HepG2 (cell line): ENCODE measurements around the gene BRK1. TPM values are rescaled to one million over a fixed set of nuclear protein-coding genes. Genes with fewer than 3 reads are reported as not detected.
A peak's percentile ranks its signal among the peaks of the same experiment; 100 is the strongest.

Experiments
- CBX5 ChIP-seq: sonication (generic); formaldehyde crosslinking; IDR thresholded peaks from 2 replicates; pipeline ENCODE4 v1.4.0; 2020; ENCODE audit warnings: missing genetic modification reagents, borderline replicate concordance
- DPF2 ChIP-seq: sonication (generic); formaldehyde crosslinking; IDR thresholded peaks from 2 replicates; pipeline ENCODE4 v1.4.0; 2020; ENCODE audit warnings: mild to moderate bottlenecking, low read depth, missing genetic modification reagents, borderline replicate concordance
- LCORL ChIP-seq, 2 experiments: fragments of 450-650 bp in 1 of 2; sonication (generic) in 1 of 2; formaldehyde crosslinking in 1 of 2; IDR thresholded peaks; 2 replicates each; pipeline versions ENCODE4 v1.5.0 to v1.6.1; 2017 to 2020; ENCODE audit warnings: antibody characterized with exemption in 1 of 2, missing genetic modification reagents in 1 of 2
- MYC ChIP-seq: sonication (generic); formaldehyde crosslinking; IDR thresholded peaks from 2 replicates; pipeline ENCODE4 v1.9.0; 2021; ENCODE audit warnings: missing genetic modification reagents, borderline replicate concordance
- TGIF2 ChIP-seq: IDR thresholded peaks from 2 replicates; pipeline ENCODE4 v1.6.1; 2016; ENCODE audit warnings: control low read depth, missing compliant biosample characterization
- ZNF547 ChIP-seq: sonication (generic); formaldehyde crosslinking; IDR thresholded peaks from 2 replicates; pipeline ENCODE4 v1.5.1; 2020; ENCODE audit warnings: mild to moderate bottlenecking, missing genetic modification reagents
- ZNF629 ChIP-seq: sonication (generic); formaldehyde crosslinking; conservative IDR thresholded peaks from 2 replicates; pipeline ENCODE4 v1.5.0; 2020; ENCODE audit warnings: missing genetic modification reagents
- polyA plus RNA-seq, 8 experiments: library from polyadenylated mRNA; depleted of rRNA in 3 of 8; stranded (reverse) in 7 of 8; unstranded in 1 of 8; fragments of >200 nt; fragmentation: Illumina TruSeq in 4 of 8; extraction: Trizol in 4 of 8; gene quantifications; 2 replicates each; pipeline versions ENCODE4 v1.2.1 to v1.2.3, GENCODE V29; 2011 to 2016; ENCODE audit warnings: low read depth in 4 of 8, missing spikeins in 1 of 8, mixed read lengths in 1 of 8; ENCODE audit not compliant: insufficient read depth in 1 of 8
- total RNA-seq, 5 experiments: library from RNA; depleted of rRNA; stranded (reverse); fragments of >200 nt; fragmentation: Illumina TruSeq; extraction: Trizol; gene quantifications; 2 replicates each; pipeline ENCODE4 v1.2.3, GENCODE V29; 2016; ENCODE audit warnings: low read depth in 1 of 5
- TF ChIP-seq, protein P1 (sequence below): sonication (generic); formaldehyde crosslinking; IDR thresholded peaks from 2 replicates; pipeline ENCODE4 v1.5.0; 2020; ENCODE audit warnings: missing genetic modification reagents, mild to moderate bottlenecking, borderline replicate concordance
- TF ChIP-seq, protein P2 (sequence below): sonication (generic); formaldehyde crosslinking; conservative IDR thresholded peaks from 2 replicates; pipeline ENCODE4 v1.4.0; 2020; ENCODE audit warnings: missing genetic modification reagents
- TF ChIP-seq, protein P3 (sequence below): sonication (generic); formaldehyde crosslinking; IDR thresholded peaks from 2 replicates; pipeline ENCODE4 v1.4.0; 2020; ENCODE audit warnings: missing genetic modification reagents
- TF ChIP-seq, protein P4 (sequence below): sonication (generic); formaldehyde crosslinking; IDR thresholded peaks from 2 replicates; pipeline ENCODE4 v1.8.1; 2023; ENCODE audit warnings: missing genetic modification reagents, mild to moderate bottlenecking, borderline replicate concordance

The BRK1 gene
- total and polyA plus RNA-seq, 2 of the 13 experiments (the other 11 are each of a cell fraction or from before 2014, with no cell fraction given), result 118 to 155 TPM

GRCh38 chr3:10173926-10174435 lies 58.5 kb downstream of the BRK1 start (continued):
- 0 out of 2 replicates have a peak, but pooled peaks have one; percentile 57 for TF ChIP-seq DPF2
- TF ChIP-seq, protein P1, sequence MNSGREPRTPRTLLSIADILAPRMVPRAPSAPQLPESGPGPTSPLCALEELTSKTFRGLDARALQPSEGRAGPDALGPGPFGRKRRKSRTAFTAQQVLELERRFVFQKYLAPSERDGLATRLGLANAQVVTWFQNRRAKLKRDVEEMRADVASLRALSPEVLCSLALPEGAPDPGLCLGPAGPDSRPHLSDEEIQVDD, result no peak
- TF ChIP-seq ZNF547 (CRISPR knock-in tag), result peak; percentile 58; the same call in 1 of the 2 replicates
- TF ChIP-seq, protein P2, sequence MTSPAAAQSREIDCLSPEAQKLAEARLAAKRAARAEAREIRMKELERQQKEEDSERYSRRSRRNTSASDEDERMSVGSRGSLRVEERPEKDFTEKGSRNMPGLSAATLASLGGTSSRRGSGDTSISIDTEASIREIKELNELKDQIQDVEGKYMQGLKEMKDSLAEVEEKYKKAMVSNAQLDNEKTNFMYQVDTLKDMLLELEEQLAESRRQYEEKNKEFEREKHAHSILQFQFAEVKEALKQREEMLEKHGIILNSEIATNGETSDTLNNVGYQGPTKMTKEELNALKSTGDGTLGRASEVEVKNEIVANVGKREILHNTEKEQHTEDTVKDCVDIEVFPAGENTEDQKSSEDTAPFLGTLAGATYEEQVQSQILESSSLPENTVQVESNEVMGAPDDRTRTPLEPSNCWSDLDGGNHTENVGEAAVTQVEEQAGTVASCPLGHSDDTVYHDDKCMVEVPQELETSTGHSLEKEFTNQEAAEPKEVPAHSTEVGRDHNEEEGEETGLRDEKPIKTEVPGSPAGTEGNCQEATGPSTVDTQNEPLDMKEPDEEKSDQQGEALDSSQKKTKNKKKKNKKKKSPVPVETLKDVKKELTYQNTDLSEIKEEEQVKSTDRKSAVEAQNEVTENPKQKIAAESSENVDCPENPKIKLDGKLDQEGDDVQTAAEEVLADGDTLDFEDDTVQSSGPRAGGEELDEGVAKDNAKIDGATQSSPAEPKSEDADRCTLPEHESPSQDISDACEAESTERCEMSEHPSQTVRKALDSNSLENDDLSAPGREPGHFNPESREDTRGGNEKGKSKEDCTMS (CRISPR knock-in tag), result no peak
- TF ChIP-seq TGIF2 (CRISPR knock-in tag), result peak; percentile 28; the same call in 1 of the 2 replicates
- TF ChIP-seq LCORL (IDR thresholded peaks at IDR 0.05), result no peak
- TF ChIP-seq LCORL (CRISPR knock-in tag; IDR thresholded peaks at IDR 0.05), result peak; percentile 85
- no peak for TF ChIP-seq CBX5 (CRISPR knock-in tag)
- 0 out of 2 replicates have a peak, but pooled peaks have one; percentile 10 for TF ChIP-seq MYC (CRISPR knock-in tag)
- TF ChIP-seq, protein P3, sequence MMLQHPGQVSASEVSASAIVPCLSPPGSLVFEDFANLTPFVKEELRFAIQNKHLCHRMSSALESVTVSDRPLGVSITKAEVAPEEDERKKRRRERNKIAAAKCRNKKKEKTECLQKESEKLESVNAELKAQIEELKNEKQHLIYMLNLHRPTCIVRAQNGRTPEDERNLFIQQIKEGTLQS (CRISPR knock-in tag), result 0 out of 2 replicates have a peak, but pooled peaks have one; percentile 25
- TF ChIP-seq ZNF629 (CRISPR knock-in tag), result peak; percentile 50; the same call in 1 of the 2 replicates
- TF ChIP-seq, protein P4, sequence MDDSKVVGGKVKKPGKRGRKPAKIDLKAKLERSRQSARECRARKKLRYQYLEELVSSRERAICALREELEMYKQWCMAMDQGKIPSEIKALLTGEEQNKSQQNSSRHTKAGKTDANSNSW (CRISPR knock-in tag), result no peak
